GM12891 (cell line): Measurements from ENCODE around the gene EPS8.

Experiments
- PAX5 ChIP-seq: IDR thresholded peaks from 2 replicates; pipeline ENCODE4 v1.6.1; 2011; ENCODE audit warnings: low read length, moderate library complexity, mild to moderate bottlenecking; ENCODE audit not compliant: insufficient read depth, severe bottlenecking
- POLR2A ChIP-seq: IDR thresholded peaks from 2 replicates; pipeline ENCODE4 v1.6.1; 2011; ENCODE audit warnings: low read depth, low read length, control low read depth
- POLR2AphosphoS5 ChIP-seq: IDR thresholded peaks from 2 replicates; pipeline ENCODE4 v1.6.1; 2011; ENCODE audit warnings: low read depth, low read length, control low read depth
- POU2F2 ChIP-seq: IDR thresholded peaks from 2 replicates; pipeline ENCODE4 v1.6.1; 2011; ENCODE audit warnings: low read depth, mild to moderate bottlenecking, control low read depth, low read length, moderate library complexity
- SPI1 ChIP-seq: IDR thresholded peaks from 2 replicates; pipeline ENCODE4 v1.6.1; 2011; ENCODE audit warnings: low read depth, low read length, control low read depth
- TAF1 ChIP-seq: IDR thresholded peaks from 2 replicates; pipeline ENCODE4 v1.6.1; 2011; ENCODE audit warnings: low read depth, low read length, control low read depth

DNA sequence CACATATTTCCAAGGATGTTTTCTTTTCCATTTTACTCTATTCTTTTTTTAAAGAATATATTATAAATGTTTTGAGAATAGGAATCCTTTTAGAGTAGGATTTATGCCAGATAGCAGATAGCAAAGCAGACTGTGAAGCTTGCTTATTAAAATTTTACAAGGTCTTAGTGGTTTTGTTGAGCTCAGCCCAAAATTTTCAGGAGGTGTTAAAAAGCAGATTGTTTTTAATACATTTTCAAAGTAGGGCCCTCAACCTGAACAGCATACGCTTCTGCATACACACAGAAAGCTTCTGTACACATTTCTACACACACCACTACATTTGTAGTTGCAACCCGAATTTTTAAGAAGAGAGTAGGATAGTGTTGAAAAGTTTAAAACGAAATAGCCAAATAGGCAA lies 151.0 kb downstream of the EPS8 start:
- TF ChIP-seq POLR2A, result no peak
- no peak for TF ChIP-seq TAF1
- TF ChIP-seq POLR2AphosphoS5, result no peak
- TF ChIP-seq SPI1, result no peak
- TF ChIP-seq PAX5, result no peak
- TF ChIP-seq POU2F2, result no peak
